ENCODE measurements around the gene C1QTNF1. TPM values are rescaled to one million over a fixed set of nuclear protein-coding genes. Genes with fewer than 3 reads are reported as not detected.

C1QTNF1 gene
- total RNA-seq, 2 experiments from 2014 or later, result not detected

Other genes starting within 250 kb of the C1QTNF1 start
- 100 to 1,000 TPM; 137 to 138 TPM for gene CYTH1, start 241.9 kb upstream of the C1QTNF1 start, total RNA-seq
- 10 to 100 TPM; 67.5 TPM for gene USP36, start 183.4 kb upstream of the C1QTNF1 start, total RNA-seq
- gene CEP295NL, start 121.0 kb upstream of the C1QTNF1 start, total RNA-seq, result under 1 TPM in 1 of 2 experiments, not detected in 1; 0.26 TPM
- gene TIMP2, start 98.8 kb upstream of the C1QTNF1 start, total RNA-seq, result 1 to 10 TPM; 3.6 to 3.8 TPM
- 100 to 1,000 TPM; 172 to 181 TPM for gene LGALS3BP, start 44.2 kb upstream of the C1QTNF1 start, total RNA-seq
- 10 to 100 TPM; 74.4 to 78.5 TPM for gene CANT1, start 14.4 kb upstream of the C1QTNF1 start, total RNA-seq
- gene ENGASE, start 50.7 kb downstream of the C1QTNF1 start, total RNA-seq, result 10 to 100 TPM; 38.2 to 41.1 TPM

Measured in activated CD8-positive, alpha-beta T cell treated with anti-CD3 and anti-CD28 coated beads, Interleukin-2, amount 10 ng/mL, durations not matched to agents 7 days and 5 days (primary cell).